Activated T-cell treated with anti-CD3 and anti-CD28 coated beads, Interleukin-2, amount 50 U/mL, for 4 hours (primary cell): Measurements from ENCODE around the gene AKR1C4. TPM values are rescaled to one million over a fixed set of nuclear protein-coding genes. Genes with fewer than 3 reads are reported as not detected.

ENCODE experiments used
- ATAC-seq, 2 donors: fragments of 200-7000 bp; cut with Tn5 transposase; one replicate each; pipeline ENCODE4 v1.10.0; 2021
- DNase-seq: peaks from one replicate; pipeline ENCODE4 v3.0.0-alpha.2; 2020
- H3K27me3 Mint-ChIP-seq: one replicate; pipeline ENCODE4 v1.8.0; 2021; ENCODE audit warnings: low read depth, mixed read lengths
- H3K36me3 Mint-ChIP-seq: one replicate; pipeline ENCODE4 v1.8.0; 2022; ENCODE audit warnings: mixed read lengths; ENCODE audit not compliant: insufficient read depth
- H3K4me1 Mint-ChIP-seq: one replicate; pipeline ENCODE4 v1.8.0; 2021; ENCODE audit warnings: low read depth, mixed read lengths
- H3K4me3 Mint-ChIP-seq: one replicate; pipeline ENCODE4 v1.8.0; 2021; ENCODE audit warnings: mild to moderate bottlenecking, moderate library complexity, mixed read lengths
- H3K9me3 Mint-ChIP-seq: one replicate; pipeline ENCODE4 v1.8.0; 2021; ENCODE audit warnings: mixed read lengths
- total RNA-seq, 3 donors: library from RNA; stranded (reverse); gene quantifications; one replicate each; pipeline ENCODE4 v1.2.1, GENCODE V29; 2021

Gene AKR1C4
- total RNA-seq, 3 donors from 2014 or later = 0.15 TPM; not detected in 2

DNA sequence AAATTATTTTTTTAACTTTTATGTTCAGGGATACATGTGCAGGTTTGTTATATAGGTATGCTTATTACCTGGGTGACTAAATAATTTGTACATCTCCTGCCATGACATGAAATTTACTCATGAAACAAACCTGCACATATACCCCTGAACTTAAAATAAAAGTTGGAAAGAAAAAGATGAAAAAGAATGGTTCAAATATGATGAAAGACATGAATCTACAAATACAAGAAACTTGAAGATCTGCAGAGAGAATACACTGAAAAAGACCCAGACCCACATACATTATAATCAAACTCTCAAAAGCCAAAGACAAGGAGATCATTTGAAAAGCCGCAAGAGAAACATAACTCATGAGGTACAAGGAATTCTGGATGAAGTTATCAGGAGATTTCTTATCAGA is 70.2 kb downstream of the AKR1C4 start:
- Mint-ChIP-seq H3K4me1 (no peaks in the 10 kb centered on the region), H3K9me3 (peaks cover 7% of the 10 kb centered on the region), H3K27me3 (peaks cover 8% of the 10 kb centered on the region), H3K36me3 (peaks cover 2% of the 10 kb centered on the region), H3K4me3 (no peak overlapping the region)
- DNase-seq (no peak), ATAC-seq (no peak)

GRCh38 chr10:5268234-5268633 is 71.6 kb downstream of the AKR1C4 start:
- peaks cover 10% of the 10 kb centered on the region for H3K27me3 Mint-ChIP-seq
- H3K4me1 Mint-ChIP-seq = peaks cover 3% of the 10 kb centered on the region
- peaks cover 7% of the 10 kb centered on the region for H3K9me3 Mint-ChIP-seq
- peaks cover 2% of the 10 kb centered on the region for H3K36me3 Mint-ChIP-seq
- DNase-seq (no peak), ATAC-seq (no peak)
- no peak overlapping the region for H3K4me3 Mint-ChIP-seq

Other genes starting within 250 kb of the AKR1C4 start
- gene AKR1C1, start 233.4 kb upstream of the AKR1C4 start, total RNA-seq = under 1 TPM; 0.34 to 0.78 (median 0.52) TPM
- gene AKR1C2, start 193.0 kb upstream of the AKR1C4 start, total RNA-seq = under 1 TPM in 2 of 3 donors, not detected in 1; 0.32 to 0.52 TPM
- gene AKR1C3, start 102.4 kb upstream of the AKR1C4 start, total RNA-seq = under 1 TPM; 0.37 to 0.53 (median 0.49) TPM
- gene AKR1C8, start 11.7 kb upstream of the AKR1C4 start, total RNA-seq = not detected
- gene UCN3, start 168.1 kb downstream of the AKR1C4 start, total RNA-seq = not detected
- gene TUBAL3, start 208.0 kb downstream of the AKR1C4 start, total RNA-seq = not detected
- 10 to 100 TPM; 12.7 to 35.4 (median 17.6) TPM for gene NET1, start 215.7 kb downstream of the AKR1C4 start, total RNA-seq